Measurements from ENCODE around the gene EIF1AD.

EIF1AD gene

GRCh38 chr11:65960824-65961266 is 41.1 kb downstream of the EIF1AD start:
- Histone ChIP-seq H3K27me3 (no peaks in the 10 kb centered on the region), H3K4me3 (ENCODE audit: low read depth in 1 of 2, low read length in 1 of 2) (peak overlapping the region; percentile 97 to 98), H3K27ac (peak overlapping the region; percentile 92), H3K9me3 (no peaks in the 10 kb centered on the region), H3K36me3 (peaks cover 21% of the 10 kb centered on the region), H3K4me1 (ENCODE audit: control insufficient read depth in 1 of 2, insufficient read depth in 1 of 2, low read depth in 1 of 2, low read length in 1 of 2) (peaks cover 23 to 29% of the 10 kb centered on the region in 2 experiments)
- TF ChIP-seq CTCF (IDR thresholded peaks at IDR 0.05) = no peak

GRCh38 chr11:65958774-65959420 is 43.1 kb downstream of the EIF1AD start:
- Histone ChIP-seq H3K27me3 (no peaks in the 10 kb centered on the region), H3K27ac (no peak overlapping the region), H3K9me3 (no peaks in the 10 kb centered on the region), H3K36me3 (peaks cover 2% of the 10 kb centered on the region), H3K4me1 (ENCODE audit: control insufficient read depth in 1 of 2, insufficient read depth in 1 of 2, low read depth in 1 of 2, low read length in 1 of 2) (peaks cover 23 to 26% of the 10 kb centered on the region in 2 experiments), H3K4me3 (ENCODE audit: low read depth in 1 of 2, low read length in 1 of 2) (no peak overlapping the region)
- TF ChIP-seq CTCF (IDR thresholded peaks at IDR 0.05) = no peak

GRCh38 chr11:65958291-65958690 is 43.7 kb downstream of the EIF1AD start:
- Histone ChIP-seq H3K4me1 (ENCODE audit: control insufficient read depth in 1 of 2, insufficient read depth in 1 of 2, low read depth in 1 of 2, low read length in 1 of 2) (peaks cover 19 to 20% of the 10 kb centered on the region in 2 experiments), H3K27ac (no peak overlapping the region), H3K4me3 (ENCODE audit: low read depth in 1 of 2, low read length in 1 of 2) (no peak overlapping the region), H3K9me3 (no peaks in the 10 kb centered on the region), H3K36me3 (no peaks in the 10 kb centered on the region), H3K27me3 (no peaks in the 10 kb centered on the region)
- no peak for TF ChIP-seq CTCF (IDR thresholded peaks at IDR 0.05)

GRCh38 chr11:65954771-65955170 is 47.2 kb downstream of the EIF1AD start:
- Histone ChIP-seq H3K9me3 (no peaks in the 10 kb centered on the region), H3K4me3 (ENCODE audit: low read depth in 1 of 2, low read length in 1 of 2) (no peak overlapping the region), H3K36me3 (no peaks in the 10 kb centered on the region), H3K27ac (no peak overlapping the region), H3K4me1 (ENCODE audit: control insufficient read depth in 1 of 2, insufficient read depth in 1 of 2, low read depth in 1 of 2, low read length in 1 of 2) (no peaks in the 10 kb centered on the region), H3K27me3 (no peaks in the 10 kb centered on the region)
- no peak for TF ChIP-seq CTCF (IDR thresholded peaks at IDR 0.05)

- H3K27me3 ChIP-seq = no peaks in the 10 kb centered on the region
- no peak overlapping the region for H3K4me3 ChIP-seq (ENCODE audit: low read depth in 1 of 2, low read length in 1 of 2)
- no peak overlapping the region for H3K27ac ChIP-seq
- no peaks in the 10 kb centered on the region for H3K36me3 ChIP-seq
- no peaks in the 10 kb centered on the region for H3K4me1 ChIP-seq (ENCODE audit: control insufficient read depth in 1 of 2, insufficient read depth in 1 of 2, low read depth in 1 of 2, low read length in 1 of 2)
- no peak for TF ChIP-seq CTCF (IDR thresholded peaks at IDR 0.05)
- no peaks in the 10 kb centered on the region for H3K9me3 ChIP-seq
Observed at GRCh38 chr11:65953471-65953870, 48.5 kb downstream of the EIF1AD start.

Data from neutrophil (primary cell).